Measurements from ENCODE around the gene GYPC. TPM values are rescaled to one million over a fixed set of nuclear protein-coding genes. Genes with fewer than 3 reads are reported as not detected.

The GYPC gene
- polyA plus RNA-seq, 2 of the 4 experiments (the other 2 are of a cell fraction) = not detected

DNA sequence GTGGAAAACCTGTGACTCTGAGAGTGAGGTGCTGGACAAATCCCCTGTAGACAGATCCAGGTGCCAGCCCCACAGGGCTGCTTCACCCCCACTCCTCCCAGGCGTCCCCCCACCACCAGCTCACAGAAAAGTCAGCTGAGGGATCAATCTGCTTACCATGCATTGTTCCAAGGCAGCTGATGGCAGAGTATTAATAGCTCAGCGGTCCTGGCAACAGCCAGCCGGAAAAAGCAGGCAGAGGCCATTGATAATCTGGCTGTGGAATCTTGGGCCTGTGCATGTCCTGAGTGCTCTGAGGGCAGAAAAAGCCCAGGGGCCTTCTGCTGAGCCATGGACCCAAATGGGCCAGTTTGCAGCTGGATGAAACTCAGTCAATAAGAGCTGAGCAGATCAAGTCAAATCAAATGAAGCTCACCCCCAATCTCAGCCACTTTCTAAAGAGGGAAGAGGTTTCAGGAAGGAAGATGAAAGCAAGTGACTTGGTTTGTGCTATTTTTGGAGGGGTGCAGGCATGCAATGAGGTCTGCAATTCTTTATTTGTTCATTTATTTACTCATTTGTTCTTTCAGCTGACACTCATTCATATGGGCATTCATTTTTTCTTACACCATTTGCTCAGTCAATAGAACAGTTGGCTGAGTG lies 63.4 kb downstream of the GYPC start:
- Histone ChIP-seq H3K4me2 (no peak overlapping the region), H3K4me3 (no peak overlapping the region), H3K27ac (no peak overlapping the region), H3K4me1 (no peaks in the 10 kb centered on the region), H3K9me3 (no peaks in the 10 kb centered on the region)
- DNase-seq (ENCODE audit: low read depth in 1 of 2, low spot score in 1 of 2) (no peak), FAIRE-seq (no peak), ATAC-seq (no peak)
- WGBS (ENCODE audit: missing lambda C conversion rate) = 0% methylated on average over 2 of the region's 3 CpGs
- POLR2A ChIA-PET = no interaction called here
- CTCF ChIA-PET = no interaction called here
- TF ChIP-seq TP53 (CRISPR knock-in tag; IDR thresholded peaks at IDR 0.05) = no peak
- TF ChIP-seq EHMT2 (IDR thresholded peaks at IDR 0.05; ENCODE audit: low read depth) = no peak
- TF ChIP-seq RARB (CRISPR knock-in tag; IDR thresholded peaks at IDR 0.05) = no peak
- TF ChIP-seq MYC (IDR thresholded peaks at IDR 0.05; ENCODE audit: borderline replicate concordance, low read length) = no peak
- TF ChIP-seq, protein P1, sequence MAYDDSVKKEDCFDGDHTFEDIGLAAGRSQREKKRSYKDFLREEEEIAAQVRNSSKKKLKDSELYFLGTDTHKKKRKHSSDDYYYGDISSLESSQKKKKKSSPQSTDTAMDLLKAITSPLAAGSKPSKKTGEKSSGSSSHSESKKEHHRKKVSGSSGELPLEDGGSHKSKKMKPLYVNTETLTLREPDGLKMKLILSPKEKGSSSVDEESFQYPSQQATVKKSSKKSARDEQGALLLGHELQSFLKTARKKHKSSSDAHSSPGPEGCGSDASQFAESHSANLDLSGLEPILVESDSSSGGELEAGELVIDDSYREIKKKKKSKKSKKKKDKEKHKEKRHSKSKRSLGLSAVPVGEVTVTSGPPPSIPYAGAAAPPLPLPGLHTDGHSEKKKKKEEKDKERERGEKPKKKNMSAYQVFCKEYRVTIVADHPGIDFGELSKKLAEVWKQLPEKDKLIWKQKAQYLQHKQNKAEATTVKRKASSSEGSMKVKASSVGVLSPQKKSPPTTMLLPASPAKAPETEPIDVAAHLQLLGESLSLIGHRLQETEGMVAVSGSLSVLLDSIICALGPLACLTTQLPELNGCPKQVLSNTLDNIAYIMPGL (CRISPR knock-in tag; IDR thresholded peaks at IDR 0.05; ENCODE audit: borderline replicate concordance) = no peak
- TF ChIP-seq BHLHE40 (IDR thresholded peaks at IDR 0.05; ENCODE audit: low read depth, low read length) = no peak
- TF ChIP-seq FOSB (CRISPR knock-in tag; IDR thresholded peaks at IDR 0.05) = no peak
- no peak for TF ChIP-seq CBX8 (IDR thresholded peaks at IDR 0.05)
- TF ChIP-seq ZSCAN20 (CRISPR knock-in tag; IDR thresholded peaks at IDR 0.05) = no peak
- no peak for TF ChIP-seq MAFK (IDR thresholded peaks at IDR 0.05; ENCODE audit: partially characterized antibody)
- TF ChIP-seq, protein P2, sequence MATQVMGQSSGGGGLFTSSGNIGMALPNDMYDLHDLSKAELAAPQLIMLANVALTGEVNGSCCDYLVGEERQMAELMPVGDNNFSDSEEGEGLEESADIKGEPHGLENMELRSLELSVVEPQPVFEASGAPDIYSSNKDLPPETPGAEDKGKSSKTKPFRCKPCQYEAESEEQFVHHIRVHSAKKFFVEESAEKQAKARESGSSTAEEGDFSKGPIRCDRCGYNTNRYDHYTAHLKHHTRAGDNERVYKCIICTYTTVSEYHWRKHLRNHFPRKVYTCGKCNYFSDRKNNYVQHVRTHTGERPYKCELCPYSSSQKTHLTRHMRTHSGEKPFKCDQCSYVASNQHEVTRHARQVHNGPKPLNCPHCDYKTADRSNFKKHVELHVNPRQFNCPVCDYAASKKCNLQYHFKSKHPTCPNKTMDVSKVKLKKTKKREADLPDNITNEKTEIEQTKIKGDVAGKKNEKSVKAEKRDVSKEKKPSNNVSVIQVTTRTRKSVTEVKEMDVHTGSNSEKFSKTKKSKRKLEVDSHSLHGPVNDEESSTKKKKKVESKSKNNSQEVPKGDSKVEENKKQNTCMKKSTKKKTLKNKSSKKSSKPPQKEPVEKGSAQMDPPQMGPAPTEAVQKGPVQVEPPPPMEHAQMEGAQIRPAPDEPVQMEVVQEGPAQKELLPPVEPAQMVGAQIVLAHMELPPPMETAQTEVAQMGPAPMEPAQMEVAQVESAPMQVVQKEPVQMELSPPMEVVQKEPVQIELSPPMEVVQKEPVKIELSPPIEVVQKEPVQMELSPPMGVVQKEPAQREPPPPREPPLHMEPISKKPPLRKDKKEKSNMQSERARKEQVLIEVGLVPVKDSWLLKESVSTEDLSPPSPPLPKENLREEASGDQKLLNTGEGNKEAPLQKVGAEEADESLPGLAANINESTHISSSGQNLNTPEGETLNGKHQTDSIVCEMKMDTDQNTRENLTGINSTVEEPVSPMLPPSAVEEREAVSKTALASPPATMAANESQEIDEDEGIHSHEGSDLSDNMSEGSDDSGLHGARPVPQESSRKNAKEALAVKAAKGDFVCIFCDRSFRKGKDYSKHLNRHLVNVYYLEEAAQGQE (IDR thresholded peaks at IDR 0.05) = no peak
- no peak for TF ChIP-seq SMC3 (IDR thresholded peaks at IDR 0.05)

GRCh38 chr2:126719833-126720351 lies 63.9 kb downstream of the GYPC start:
- no peak overlapping the region for H3K27ac ChIP-seq
- ATAC-seq (no peak), DNase-seq (ENCODE audit: low read depth in 1 of 2, low spot score in 1 of 2) (no peak), FAIRE-seq (no peak)
- no peak overlapping the region for H3K4me3 ChIP-seq
- 0% methylated on average over 4 of the region's 4 CpGs for WGBS (ENCODE audit: missing lambda C conversion rate)
- H3K9me3 ChIP-seq = no peaks in the 10 kb centered on the region
- TF ChIP-seq ZFP36 (IDR thresholded peaks at IDR 0.05; ENCODE audit: borderline replicate concordance, partially characterized antibody) (no peak), CBX8 (IDR thresholded peaks at IDR 0.05) (no peak), FOSB (CRISPR knock-in tag; IDR thresholded peaks at IDR 0.05) (no peak), FOXS1 (CRISPR knock-in tag; IDR thresholded peaks at IDR 0.05) (no peak), RAD21 (conservative IDR thresholded peaks at IDR 0.05 in 1 of 2, IDR thresholded peaks at IDR 0.05 in 1 of 2) (no peak), POLR2AphosphoS2 (conservative IDR thresholded peaks at IDR 0.05; ENCODE audit: low read length) (no peak), NPAS2 (CRISPR knock-in tag; IDR thresholded peaks at IDR 0.05; ENCODE audit: borderline replicate concordance) (no peak), TP53 (CRISPR knock-in tag; IDR thresholded peaks at IDR 0.05) (no peak), ZNF302 (CRISPR knock-in tag; IDR thresholded peaks at IDR 0.05) (no peak), HEYL (CRISPR knock-in tag; IDR thresholded peaks at IDR 0.05) (no peak)
- TF ChIP-seq, protein P3, sequence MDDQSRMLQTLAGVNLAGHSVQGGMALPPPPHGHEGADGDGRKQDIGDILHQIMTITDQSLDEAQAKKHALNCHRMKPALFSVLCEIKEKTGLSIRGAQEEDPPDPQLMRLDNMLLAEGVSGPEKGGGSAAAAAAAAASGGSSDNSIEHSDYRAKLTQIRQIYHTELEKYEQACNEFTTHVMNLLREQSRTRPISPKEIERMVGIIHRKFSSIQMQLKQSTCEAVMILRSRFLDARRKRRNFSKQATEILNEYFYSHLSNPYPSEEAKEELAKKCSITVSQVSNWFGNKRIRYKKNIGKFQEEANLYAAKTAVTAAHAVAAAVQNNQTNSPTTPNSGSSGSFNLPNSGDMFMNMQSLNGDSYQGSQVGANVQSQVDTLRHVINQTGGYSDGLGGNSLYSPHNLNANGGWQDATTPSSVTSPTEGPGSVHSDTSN (IDR thresholded peaks at IDR 0.05) = no peak
- H3K4me2 ChIP-seq = no peak overlapping the region
- ChIA-PET CTCF (no interaction called here), POLR2A (no interaction called here)
- H3K4me1 ChIP-seq = no peaks in the 10 kb centered on the region

All from A549 (cell line).